ENCODE results near the gene CLTA. TPM values are rescaled to one million over a fixed set of nuclear protein-coding genes. Genes with fewer than 3 reads are reported as not detected.

The CLTA gene
- total and polyA plus RNA-seq, 2 of the 8 experiments (the other 6 are each of a cell fraction or from before 2014, with no cell fraction given): 137 to 236 TPM

- peak overlapping the region; percentile 97 for H2BK20ac ChIP-seq (ENCODE audit: low read length)
- H3K18ac ChIP-seq (ENCODE audit: extremely low read depth, low read length): peak overlapping the region; percentile 96
- H3K36me3 ChIP-seq (ENCODE audit: control insufficient read depth in 2 of 4, insufficient read depth in 4 of 4, low read length in 3 of 4): no peaks in the 10 kb centered on the region
- H3K27ac ChIP-seq (ENCODE audit: low read depth, low read length): peak overlapping the region; percentile 74
- H2AFZ ChIP-seq (ENCODE audit: low read length): no peak overlapping the region
- H3K79me1 ChIP-seq (ENCODE audit: low read depth, low read length): no peaks in the 10 kb centered on the region
- DNase-seq (ENCODE audit: low read depth in 1 of 2, low spot score in 2 of 2) (peak; percentile 78 to 85), FAIRE-seq (peak; percentile 48)
- no peak overlapping the region for H4K91ac ChIP-seq (replicated peaks; ENCODE audit: insufficient read length, low read length)
- peak overlapping the region; percentile 77 for H4K8ac ChIP-seq (ENCODE audit: extremely low read depth, insufficient read depth, low read length)
- H2AK5ac ChIP-seq (ENCODE audit: low read depth, low read length): no peak overlapping the region
- peak overlapping the region; percentile 99 for H2BK12ac ChIP-seq (ENCODE audit: low read depth, low read length)
- H3K79me2 ChIP-seq (ENCODE audit: control insufficient read depth in 1 of 2, insufficient read depth in 2 of 2, low read length in 2 of 2): no peaks in the 10 kb centered on the region
- peak overlapping the region; percentile 17 for H2BK120ac ChIP-seq (replicated peaks; ENCODE audit: low read depth, low read length)
- peak overlapping the region in 2 of 4 experiments; percentile 10 to 37; a peak in 3 of 8 replicates for H3K4me3 ChIP-seq (ENCODE audit: extremely low read depth in 1 of 4, insufficient read depth in 2 of 4, low read depth in 3 of 4, low read length in 4 of 4)
- peaks cover 2% of the 10 kb centered on the region; the same call in 1 of the 2 replicates for H3K23me2 ChIP-seq (ENCODE audit: low read depth, low read length)
- WGBS, 2 experiments (ENCODE audit: extremely low coverage in 1 of 2, insufficient coverage in 1 of 2, insufficient read length in 1 of 2, insufficient replicate concordance in 2 of 2, low coverage in 1 of 2, low lambda C conversion rate in 2 of 2, missing lambda C conversion rate in 1 of 2): 13% methylated on average over 9 of the region's 9 CpGs; no CpG with 5 or more reads in 1 of the 2 experiments
- peak overlapping the region; percentile 57 for H4K5ac ChIP-seq (ENCODE audit: insufficient read length, low read depth, low read length)
- no peaks in the 10 kb centered on the region for H4K20me1 ChIP-seq (replicated peaks in 1 of 2; ENCODE audit: control insufficient read depth in 1 of 2, insufficient read depth in 2 of 2, low read length in 2 of 2)
- no peak overlapping the region for H2BK15ac ChIP-seq (ENCODE audit: low read length)
- H3K4me1 ChIP-seq (replicated peaks in 1 of 4; ENCODE audit: control insufficient read depth in 3 of 4, insufficient read depth in 4 of 4, low read length in 3 of 4): peaks cover 11 to 25% (median 17%) of the 10 kb centered on the region in 4 experiments
- H3K27me3 ChIP-seq (replicated peaks in 1 of 4; ENCODE audit: control insufficient read depth in 3 of 4, extremely low read depth in 1 of 4, insufficient read depth in 3 of 4, low read length in 3 of 4): no peaks in the 10 kb centered on the region
- peak overlapping the region; percentile 66 for H3K56ac ChIP-seq (replicated peaks; ENCODE audit: insufficient read length, low read depth, low read length)
- H3K4me2 ChIP-seq (ENCODE audit: insufficient read depth in 1 of 2, low read depth in 2 of 2, low read length in 2 of 2): peak overlapping the region; percentile 60 to 62
- peak overlapping the region; percentile 93 for H2BK5ac ChIP-seq (ENCODE audit: low read depth, low read length)
- H3K4ac ChIP-seq (replicated peaks; ENCODE audit: insufficient read length, low read depth, low read length): peak overlapping the region; percentile 23
- H3K23ac ChIP-seq (ENCODE audit: insufficient read length): no peak overlapping the region
- POLR2A ChIA-PET (ENCODE audit: partially characterized antibody): interaction anchor here (0.7 to 4.4 kb wide), 13 partner anchors 13 to 127 kb away, joined by 3 to 25 read pairs (median 5); partner anchors contain the start of genes CLTA, GLIPR2 and RECK
- peak overlapping the region in 3 of 4 experiments; percentile 32 to 50 (median 41); a peak in 4 of 7 replicates for H3K9ac ChIP-seq (replicated peaks in 1 of 4; ENCODE audit: extremely low read depth in 1 of 4, low read depth in 3 of 4, low read length in 3 of 4)
- CTCF ChIA-PET (ENCODE audit: partially characterized antibody): interaction anchor here (0.7 to 10.2 kb wide), 17 partner anchors 7 to 208 kb away, joined by 3 to 153 read pairs (median 5); partner anchors contain the start of genes CLTA and GLIPR2
- H3K9me3 ChIP-seq (ENCODE audit: insufficient read depth in 2 of 2, low read depth in 1 of 2, low read length in 1 of 2): no peaks in the 10 kb centered on the region
- no peak overlapping the region for H3K14ac ChIP-seq (ENCODE audit: insufficient read length)
- TF ChIP-seq, protein P1, sequence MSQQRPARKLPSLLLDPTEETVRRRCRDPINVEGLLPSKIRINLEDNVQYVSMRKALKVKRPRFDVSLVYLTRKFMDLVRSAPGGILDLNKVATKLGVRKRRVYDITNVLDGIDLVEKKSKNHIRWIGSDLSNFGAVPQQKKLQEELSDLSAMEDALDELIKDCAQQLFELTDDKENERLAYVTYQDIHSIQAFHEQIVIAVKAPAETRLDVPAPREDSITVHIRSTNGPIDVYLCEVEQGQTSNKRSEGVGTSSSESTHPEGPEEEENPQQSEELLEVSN (IDR thresholded peaks at IDR 0.05): peak; percentile 67; the same call in 1 of the 2 replicates
- TF ChIP-seq ASH2L (IDR thresholded peaks at IDR 0.05; ENCODE audit: low read length) (peak; percentile 98), MAFK (IDR thresholded peaks at IDR 0.05; ENCODE audit: low read depth, low read length) (no peak), CBX8 (IDR thresholded peaks at IDR 0.05; ENCODE audit: borderline replicate concordance, low read depth, low read length) (no peak), GTF2F1 (IDR thresholded peaks at IDR 0.05; ENCODE audit: borderline replicate concordance, low read depth, low read length) (no peak)
- TF ChIP-seq, protein P2, sequence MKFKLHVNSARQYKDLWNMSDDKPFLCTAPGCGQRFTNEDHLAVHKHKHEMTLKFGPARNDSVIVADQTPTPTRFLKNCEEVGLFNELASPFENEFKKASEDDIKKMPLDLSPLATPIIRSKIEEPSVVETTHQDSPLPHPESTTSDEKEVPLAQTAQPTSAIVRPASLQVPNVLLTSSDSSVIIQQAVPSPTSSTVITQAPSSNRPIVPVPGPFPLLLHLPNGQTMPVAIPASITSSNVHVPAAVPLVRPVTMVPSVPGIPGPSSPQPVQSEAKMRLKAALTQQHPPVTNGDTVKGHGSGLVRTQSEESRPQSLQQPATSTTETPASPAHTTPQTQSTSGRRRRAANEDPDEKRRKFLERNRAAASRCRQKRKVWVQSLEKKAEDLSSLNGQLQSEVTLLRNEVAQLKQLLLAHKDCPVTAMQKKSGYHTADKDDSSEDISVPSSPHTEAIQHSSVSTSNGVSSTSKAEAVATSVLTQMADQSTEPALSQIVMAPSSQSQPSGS (IDR thresholded peaks at IDR 0.05; ENCODE audit: low read length): peak; percentile 96
Observed at GRCh38 chr9:36163049-36163785, 27.5 kb upstream of the CLTA start.

All from H1 (cell line).